Activated CD4-positive, alpha-beta memory T cell treated with anti-CD3 and anti-CD28 coated beads, Interleukin-2, amount 10 ng/mL, durations not matched to agents 7 days and 5 days (primary cell): ENCODE results near the gene VAMP4. TPM values are rescaled to one million over a fixed set of nuclear protein-coding genes. Genes with fewer than 3 reads are reported as not detected.

Source experiments
- CTCF ChIA-PET: fragments of 350-600 bp; sonication (Branson Sonifier 250); formaldehyde crosslinking; loops from one replicate; lab custom pipeline; 2021; ENCODE audit warnings: antibody characterized with exemption, inconsistent platforms; lab: Charles Lee
- POLR2A ChIA-PET: fragments of 350-600 bp; sonication (Branson Sonifier 250); formaldehyde crosslinking; loops from one replicate; lab custom pipeline; 2021; ENCODE audit warnings: antibody characterized with exemption; lab: Charles Lee
- DNase-seq: peaks from one replicate; pipeline ENCODE4 v3.0.0-alpha.2; 2020
- H3K27ac Mint-ChIP-seq: one replicate; pipeline ENCODE4 v1.8.0; 2021; ENCODE audit warnings: mild to moderate bottlenecking, mixed read lengths
- H3K27me3 Mint-ChIP-seq: one replicate; pipeline ENCODE4 v1.8.0; 2021; ENCODE audit warnings: mixed read lengths
- H3K36me3 Mint-ChIP-seq: one replicate; pipeline ENCODE4 v1.8.0; 2021; ENCODE audit warnings: low read depth, mixed read lengths
- H3K4me1 Mint-ChIP-seq: one replicate; pipeline ENCODE4 v1.8.0; 2021; ENCODE audit warnings: mixed read lengths
- H3K4me3 Mint-ChIP-seq: one replicate; pipeline ENCODE4 v1.8.0; 2021; ENCODE audit warnings: mild to moderate bottlenecking, mixed read lengths
- H3K9me3 Mint-ChIP-seq: one replicate; pipeline ENCODE4 v1.8.0; 2021; ENCODE audit warnings: mixed read lengths
- total RNA-seq, 2 experiments: library from RNA; stranded (reverse); gene quantifications; one replicate each; pipeline ENCODE4 v1.2.3, GENCODE V29; 2021

VAMP4 gene
- 10 to 100 TPM; 31.3 to 31.5 TPM for total RNA-seq

DNA sequence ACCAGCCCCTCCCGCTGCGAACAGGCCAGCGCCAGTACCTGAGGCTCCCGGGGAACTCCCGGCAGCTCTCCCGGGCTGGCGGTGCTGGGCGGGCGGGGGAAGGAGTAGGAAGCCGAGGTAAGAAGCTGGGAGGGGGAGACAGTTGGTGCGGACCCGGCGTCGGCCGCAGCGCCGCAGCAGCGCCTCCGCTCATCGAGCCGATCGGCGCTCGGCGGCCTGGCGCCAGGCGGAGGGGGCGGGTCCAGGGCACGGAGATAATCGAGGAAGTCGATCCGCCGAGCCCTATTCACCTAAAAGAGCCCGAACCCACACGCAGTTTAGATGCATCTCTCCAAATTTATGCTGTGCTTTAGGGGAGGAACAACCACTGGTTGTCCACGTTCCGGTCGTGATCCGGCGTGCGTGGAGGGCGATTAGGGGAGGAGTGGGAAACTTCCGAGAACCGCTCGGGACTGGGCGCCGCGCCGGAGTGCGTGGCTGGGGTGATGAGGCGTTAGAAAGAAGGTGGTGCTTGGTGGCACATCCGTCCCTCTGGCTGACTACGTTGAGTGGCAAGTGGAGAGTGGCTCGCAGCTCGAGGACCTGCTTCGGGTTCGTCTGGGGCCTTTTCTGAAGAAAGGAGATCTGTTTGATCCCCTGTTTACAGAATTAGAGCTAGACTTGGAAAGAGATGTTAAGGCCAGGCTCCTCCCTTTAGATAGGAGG, at the start of gene VAMP4:
Gene VAMP4 (minus strand): TSS at position 194 of the 705 bp plus-strand sequence. CDS start 3,651 bp downstream, outside the sequence.
- Mint-ChIP-seq H3K27ac (peak within 1 kb of the TSS; percentile 100), H3K27me3 (no peaks in the 10 kb centered on the region), H3K4me3 (peak within 1 kb of the TSS; percentile 99), H3K36me3 (peaks cover 29% of the 10 kb centered on the region), H3K9me3 (no peaks in the 10 kb centered on the region), H3K4me1 (peaks cover 48% of the 10 kb centered on the region)
- DNase-seq = peak; percentile 89
- POLR2A ChIA-PET = interaction anchor here (0.8 to 6.0 kb wide), 20 partner anchors 10 to 652 kb away, joined by 3 to 108 read pairs (median 5); partner anchors contain the start of genes METTL13 and PRRC2C
- CTCF ChIA-PET = interaction anchor here (1.0 to 2.4 kb wide), 7 partner anchors 14 to 243 kb away, joined by 3 to 12 read pairs (median 6); partner anchors contain the start of gene METTL13

- POLR2A ChIA-PET = interaction anchor here (1.7 kb wide), 1 partner anchor 49 kb away, joined by 6 read pairs; the partner anchor contains the start of gene VAMP4
- no peak for DNase-seq
- Mint-ChIP-seq H3K36me3 (peaks cover 91% of the 10 kb centered on the region), H3K27ac (no peak overlapping the region), H3K4me3 (no peak overlapping the region), H3K9me3 (no peaks in the 10 kb centered on the region), H3K4me1 (peaks cover 61% of the 10 kb centered on the region), H3K27me3 (no peaks in the 10 kb centered on the region)
- CTCF ChIA-PET = interaction anchor here (1.2 kb wide), 1 partner anchor 10 kb away, joined by 4 read pairs; no protein-coding TSS in a partner anchor
Observed at GRCh38 chr1:171790318-171790717, 48.5 kb upstream of the VAMP4 start.

DNA sequence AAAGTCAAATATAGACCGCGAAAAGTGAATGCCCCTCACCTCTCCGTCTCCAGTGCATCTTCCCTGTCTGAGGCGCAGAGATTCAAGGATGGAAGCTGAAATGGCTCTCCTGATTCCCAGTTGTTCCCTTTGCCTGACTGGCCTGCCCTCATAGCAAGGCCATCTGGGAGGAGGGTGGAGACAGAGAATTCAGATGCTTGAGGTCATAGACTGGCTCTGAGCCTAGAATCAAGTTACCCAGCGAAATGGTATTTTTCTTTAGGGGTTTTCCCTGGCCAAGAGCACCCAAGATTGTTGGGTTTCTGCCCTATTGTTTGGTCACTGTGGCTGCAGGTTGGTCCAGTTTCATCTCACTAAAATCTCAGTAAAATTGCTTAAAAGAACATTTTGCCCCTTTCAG, 46.8 kb upstream of the VAMP4 start:
- DNase-seq = no peak
- no peaks in the 10 kb centered on the region for H3K9me3 Mint-ChIP-seq
- CTCF ChIA-PET = interaction anchor here (1.5 kb wide), 1 partner anchor 13 kb away, joined by 3 read pairs; no protein-coding TSS in a partner anchor
- no peaks in the 10 kb centered on the region for H3K27me3 Mint-ChIP-seq
- POLR2A ChIA-PET = no interaction called here
- H3K36me3 Mint-ChIP-seq = peaks cover 91% of the 10 kb centered on the region
- no peak overlapping the region for H3K4me3 Mint-ChIP-seq
- H3K4me1 Mint-ChIP-seq = peaks cover 64% of the 10 kb centered on the region
- H3K27ac Mint-ChIP-seq = no peak overlapping the region

DNA sequence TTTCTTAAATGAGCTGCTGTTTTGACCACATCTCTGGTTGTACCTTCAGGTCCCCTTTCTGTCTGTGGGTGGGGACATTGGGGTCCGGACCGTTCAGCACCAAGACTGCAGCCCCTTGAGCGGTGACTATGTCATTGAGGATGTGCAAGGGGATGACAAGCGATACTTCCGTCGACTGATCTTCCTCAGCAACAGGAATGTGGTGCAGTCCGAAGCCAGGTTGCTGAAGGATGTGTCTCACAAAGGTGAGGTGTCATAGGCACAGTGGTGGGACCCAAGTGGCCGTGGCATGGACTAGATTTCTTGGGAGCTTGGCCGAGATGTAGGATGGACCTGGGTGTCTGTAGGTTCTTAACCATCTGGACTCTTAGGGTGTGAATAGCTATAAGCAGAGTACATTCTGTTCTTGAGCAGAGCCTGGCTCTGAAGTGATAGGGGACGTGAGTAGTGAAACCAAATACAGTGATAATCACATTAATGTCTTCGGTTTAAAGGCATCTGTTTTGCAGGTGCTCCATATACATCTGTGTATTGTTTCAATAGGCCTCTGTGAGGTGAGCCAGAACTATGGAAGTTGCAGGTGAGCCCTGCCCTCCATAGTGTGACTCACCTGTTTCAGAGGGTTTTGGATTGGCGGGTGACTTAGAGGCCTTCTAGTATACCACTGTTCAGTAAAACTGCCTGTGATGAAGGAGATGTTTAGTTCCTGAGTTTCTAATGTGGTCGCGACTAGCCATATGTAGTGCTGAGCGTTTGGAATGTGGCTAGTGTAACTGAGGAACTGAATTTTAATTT, 46.0 kb upstream of the VAMP4 start:
- no peak for DNase-seq
- Mint-ChIP-seq H3K36me3 (peaks cover 91% of the 10 kb centered on the region), H3K4me3 (no peak overlapping the region), H3K4me1 (peaks cover 67% of the 10 kb centered on the region), H3K27me3 (no peaks in the 10 kb centered on the region), H3K9me3 (no peaks in the 10 kb centered on the region), H3K27ac (peak overlapping the region; percentile 44)
- ChIA-PET CTCF (interaction anchor here (3.6 kb wide), 1 partner anchor 13 kb away, joined by 25 read pairs; no protein-coding TSS in a partner anchor), POLR2A (no interaction called here)

DNA sequence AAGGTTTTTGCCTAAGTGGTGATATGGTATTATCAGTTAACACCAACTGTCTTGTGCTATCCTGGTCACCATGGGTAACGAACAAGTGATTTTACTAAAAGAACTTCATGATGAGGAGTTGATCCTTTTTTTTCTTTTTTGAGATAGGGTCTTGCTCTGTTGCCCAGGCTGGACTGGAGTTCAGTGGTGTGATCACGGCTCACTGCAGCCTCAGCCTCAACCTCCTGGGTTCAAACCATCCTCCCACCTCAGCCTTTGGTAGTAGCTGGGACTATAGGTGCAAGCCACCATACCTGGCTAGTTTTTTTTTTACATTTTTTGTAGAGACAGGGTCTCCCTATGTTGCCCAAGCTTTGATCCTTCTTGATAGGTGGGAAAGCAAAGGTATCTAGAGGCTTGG, 44.7 kb upstream of the VAMP4 start:
- Mint-ChIP-seq H3K27ac (peak overlapping the region; percentile 25), H3K4me1 (peaks cover 66% of the 10 kb centered on the region), H3K27me3 (no peaks in the 10 kb centered on the region), H3K36me3 (peaks cover 83% of the 10 kb centered on the region), H3K9me3 (no peaks in the 10 kb centered on the region), H3K4me3 (no peak overlapping the region)
- no peak for DNase-seq
- POLR2A ChIA-PET = interaction anchor here (4.0 kb wide), 1 partner anchor 45 kb away, joined by 40 read pairs; the partner anchor contains the start of gene VAMP4
- CTCF ChIA-PET = interaction anchor here (1.4 to 3.6 kb wide), 2 partner anchors 15 to 142 kb away, joined by 4 to 25 read pairs; no protein-coding TSS in a partner anchor

- DNase-seq = no peak
- peaks cover 70% of the 10 kb centered on the region for H3K4me1 Mint-ChIP-seq
- no peaks in the 10 kb centered on the region for H3K27me3 Mint-ChIP-seq
- peak overlapping the region; percentile 25 for H3K27ac Mint-ChIP-seq
- H3K4me3 Mint-ChIP-seq = peak overlapping the region; percentile 62
- H3K36me3 Mint-ChIP-seq = peaks cover 79% of the 10 kb centered on the region
- H3K9me3 Mint-ChIP-seq = no peaks in the 10 kb centered on the region
- CTCF ChIA-PET = interaction anchor here (1.0 to 3.6 kb wide), 4 partner anchors 7 to 301 kb away, joined by 3 to 25 read pairs (median 4); partner anchors contain the start of gene PRRC2C
- POLR2A ChIA-PET = interaction anchor here (1.7 to 4.0 kb wide), 3 partner anchors 14 to 301 kb away, joined by 7 to 40 read pairs (median 8); partner anchors contain the start of genes PRRC2C and VAMP4
Observed at GRCh38 chr1:171785766-171786165, 43.9 kb upstream of the VAMP4 start.

- no peaks in the 10 kb centered on the region for H3K27me3 Mint-ChIP-seq
- CTCF ChIA-PET = interaction anchor here (0.9 to 3.6 kb wide), 4 partner anchors 8 to 300 kb away, joined by 3 to 25 read pairs (median 4); partner anchors contain the start of gene PRRC2C
- no peaks in the 10 kb centered on the region for H3K9me3 Mint-ChIP-seq
- peak overlapping the region; percentile 87 for H3K27ac Mint-ChIP-seq
- POLR2A ChIA-PET = interaction anchor here (0.9 to 4.0 kb wide), 4 partner anchors 15 to 300 kb away, joined by 3 to 40 read pairs (median 8); partner anchors contain the start of genes PRRC2C and VAMP4
- peaks cover 70% of the 10 kb centered on the region for H3K36me3 Mint-ChIP-seq
- DNase-seq = peak; percentile 27
- H3K4me1 Mint-ChIP-seq = peaks cover 78% of the 10 kb centered on the region
- peak overlapping the region; percentile 62 for H3K4me3 Mint-ChIP-seq
Observed at GRCh38 chr1:171784784-171785183, 42.9 kb upstream of the VAMP4 start.

GRCh38 chr1:171783816-171784530, 42.1 kb upstream of the VAMP4 start:
- H3K27me3 Mint-ChIP-seq = no peaks in the 10 kb centered on the region
- peak overlapping the region; percentile 94 for H3K4me3 Mint-ChIP-seq
- DNase-seq = no peak
- CTCF ChIA-PET = interaction anchor here (0.9 to 3.6 kb wide), 2 partner anchors 17 to 41 kb away, joined by 3 to 25 read pairs; no protein-coding TSS in a partner anchor
- no peaks in the 10 kb centered on the region for H3K9me3 Mint-ChIP-seq
- H3K27ac Mint-ChIP-seq = peak overlapping the region; percentile 87
- peaks cover 63% of the 10 kb centered on the region for H3K36me3 Mint-ChIP-seq
- H3K4me1 Mint-ChIP-seq = peaks cover 78% of the 10 kb centered on the region
- POLR2A ChIA-PET = interaction anchor here (0.9 to 4.0 kb wide), 3 partner anchors 16 to 64 kb away, joined by 3 to 40 read pairs (median 7); partner anchors contain the start of gene VAMP4

DNA sequence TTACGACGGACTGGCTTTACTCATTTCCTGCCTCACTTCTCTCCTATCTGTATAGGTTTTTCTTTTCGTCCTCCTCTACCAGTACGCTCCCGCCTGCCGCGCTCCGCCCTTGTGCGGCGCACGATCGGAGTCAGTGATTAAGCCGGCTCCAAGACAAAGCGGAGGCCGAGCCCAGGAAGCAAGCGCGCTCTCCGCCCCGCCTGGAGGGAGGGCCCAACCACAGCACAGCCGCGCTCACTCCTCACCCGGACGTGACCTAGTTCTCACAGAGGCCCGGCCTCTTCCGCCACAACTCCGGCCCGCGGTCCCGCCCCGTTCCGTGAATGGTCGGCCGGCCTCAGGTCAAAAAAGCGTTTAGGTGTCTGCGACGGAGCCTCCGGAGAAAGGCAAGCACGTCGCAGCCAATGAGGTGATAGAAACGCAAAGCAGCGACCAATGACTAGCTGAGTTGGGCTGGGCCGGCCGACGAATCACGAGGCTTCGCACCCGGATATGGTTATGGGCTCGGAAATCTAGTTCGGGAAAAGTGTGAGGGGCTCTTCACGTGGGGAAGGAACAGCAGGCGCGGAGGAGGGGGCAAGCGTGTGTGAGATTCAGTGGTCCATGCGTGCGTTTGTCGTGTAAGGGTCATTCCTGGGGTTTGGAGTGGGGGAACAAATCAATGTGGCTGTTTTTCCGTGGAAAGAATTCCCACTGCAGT, 39.5 kb upstream of the VAMP4 start, which contains the start of gene METTL13:
Gene METTL13 (plus strand): TSS at position 485 of the 700 bp plus-strand sequence. CDS start 308 bp downstream, outside the sequence.
- Mint-ChIP-seq H3K9me3 (no peaks in the 10 kb centered on the region), H3K36me3 (peaks cover 38% of the 10 kb centered on the region), H3K27ac (peak within 1 kb of the TSS; percentile 91), H3K4me1 (peaks cover 63% of the 10 kb centered on the region), H3K4me3 (peak within 1 kb of the TSS; percentile 94), H3K27me3 (no peaks in the 10 kb centered on the region)
- POLR2A ChIA-PET = interaction anchor here (0.6 to 4.9 kb wide), 9 partner anchors 16 to 401 kb away, joined by 3 to 108 read pairs (median 3); partner anchors contain the start of genes PRRC2C and VAMP4
- CTCF ChIA-PET = interaction anchor here (1.0 to 2.3 kb wide), 5 partner anchors 19 to 296 kb away, joined by 3 to 9 read pairs (median 4); partner anchors contain the start of gene VAMP4
- peak; percentile 99 for DNase-seq

- peaks cover 57% of the 10 kb centered on the region for H3K4me1 Mint-ChIP-seq
- peak overlapping the region; percentile 91 for H3K27ac Mint-ChIP-seq
- H3K9me3 Mint-ChIP-seq = no peaks in the 10 kb centered on the region
- DNase-seq = no peak
- POLR2A ChIA-PET = interaction anchor here (0.6 to 4.9 kb wide), 8 partner anchors 15 to 401 kb away, joined by 3 to 108 read pairs (median 4); partner anchors contain the start of genes DNM3, PRRC2C and VAMP4
- H3K36me3 Mint-ChIP-seq = peaks cover 31% of the 10 kb centered on the region
- H3K4me3 Mint-ChIP-seq = peak overlapping the region; percentile 94
- peaks cover 2% of the 10 kb centered on the region for H3K27me3 Mint-ChIP-seq
- CTCF ChIA-PET = interaction anchor here (1.0 to 2.3 kb wide), 3 partner anchors 21 to 136 kb away, joined by 3 to 9 read pairs (median 7); partner anchors contain the start of gene VAMP4
Observed at GRCh38 chr1:171780583-171781175, 38.8 kb upstream of the VAMP4 start.
